GM12801 (cell line): ENCODE results near the gene IFFO2.

Experiments used
- CTCF ChIP-seq: IDR thresholded peaks from one replicate; pipeline ENCODE4 v1.5.1; 2011; ENCODE audit warnings: control low read depth; ENCODE audit not compliant: insufficient read length; ENCODE audit errors: extremely low read depth

IFFO2 gene

GRCh38 chr1:18901952-18902522 is 54.4 kb downstream of the IFFO2 start:
- no peak for TF ChIP-seq CTCF

GRCh38 chr1:18901147-18901951 is 55.1 kb downstream of the IFFO2 start:
- no peak for TF ChIP-seq CTCF

GRCh38 chr1:18900303-18900841 is 56.1 kb downstream of the IFFO2 start:
- TF ChIP-seq CTCF, result no peak

- no peak for TF ChIP-seq CTCF
Measured at GRCh38 chr1:18899363-18900049, 57.0 kb downstream of the IFFO2 start.

- TF ChIP-seq CTCF, result no peak
Measured at GRCh38 chr1:18898567-18898966, 57.9 kb downstream of the IFFO2 start.

GRCh38 chr1:18895317-18895716 is 61.2 kb downstream of the IFFO2 start:
- no peak for TF ChIP-seq CTCF

GRCh38 chr1:18893120-18893519 is 63.4 kb downstream of the IFFO2 start:
- TF ChIP-seq CTCF, result no peak
